Measurements from ENCODE around the gene MTSS2.

MTSS2 gene

DNA sequence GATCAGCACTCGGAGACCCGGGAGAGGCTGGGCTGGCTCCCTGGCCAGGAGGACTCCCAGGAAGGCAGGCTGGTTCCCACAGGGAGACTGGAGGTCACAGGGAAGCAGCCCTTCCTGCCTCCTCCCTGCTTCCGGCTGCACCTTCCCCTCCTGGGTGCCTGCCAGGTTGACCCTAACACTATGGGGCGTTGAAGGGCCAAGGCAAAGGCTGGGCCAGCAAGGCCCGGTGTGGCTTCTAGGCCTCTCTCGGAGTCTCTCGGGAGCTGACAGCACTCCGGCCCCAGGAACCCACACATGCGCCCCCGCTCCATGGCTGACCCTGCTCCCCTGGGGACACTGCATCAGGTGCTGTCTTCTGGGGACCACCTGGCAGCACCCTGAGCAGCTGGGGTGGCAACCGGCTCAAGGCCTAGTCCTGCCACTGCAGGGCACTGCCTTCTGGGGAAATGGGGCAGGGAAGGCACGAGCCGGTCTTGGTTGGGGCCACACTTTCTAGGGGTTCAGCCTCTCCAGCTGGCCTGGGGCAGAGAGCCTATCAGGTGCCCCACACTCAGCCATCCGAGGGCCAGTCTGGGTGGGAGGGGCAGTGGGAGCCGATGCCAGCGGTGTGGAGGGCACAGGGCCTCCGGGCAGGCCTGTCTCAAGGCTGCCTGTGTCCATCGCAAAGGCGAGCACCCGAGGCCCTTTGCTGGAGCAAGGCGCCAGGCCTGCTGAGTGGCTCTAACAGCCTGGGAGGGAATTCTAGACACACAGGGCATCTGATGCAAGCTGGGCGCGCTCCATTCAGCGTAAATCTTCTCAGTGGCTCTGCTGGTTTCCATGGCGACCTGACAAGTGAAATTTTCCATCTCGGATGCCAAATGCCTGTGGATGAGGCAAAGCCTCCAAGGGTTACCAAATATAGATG, 5.6 kb upstream of the MTSS2 start:
- Histone ChIP-seq H3K4me1 (ENCODE audit: low read length) (no peaks in the 10 kb centered on the region), H3K9ac (ENCODE audit: low read length) (no peak overlapping the region), H3K4me2 (ENCODE audit: low read length) (no peak overlapping the region), H3K4me3 (ENCODE audit: low read length) (no peak overlapping the region), H3K79me2 (ENCODE audit: low read length) (no peaks in the 10 kb centered on the region), H4K20me1 (ENCODE audit: insufficient read depth, low read length) (no peaks in the 10 kb centered on the region), H3K9me3 (ENCODE audit: insufficient read depth, low read length) (no peaks in the 10 kb centered on the region), H3K27me3 (ENCODE audit: low read depth, low read length) (no peaks in the 10 kb centered on the region), H3K27ac (ENCODE audit: low read length) (no peak overlapping the region), H3K36me3 (replicated peaks; ENCODE audit: low read depth, low read length) (no peaks in the 10 kb centered on the region), H2AFZ (ENCODE audit: low read depth, low read length) (no peak overlapping the region)
- no peak for TF ChIP-seq EZH2phosphoT487 (IDR thresholded peaks at IDR 0.05; ENCODE audit: low read depth)
- TF ChIP-seq CTCF (IDR thresholded peaks at IDR 0.05; ENCODE audit: low read depth, low read length), result no peak

GRCh38 chr16:70689970-70690891, 4.4 kb upstream of the MTSS2 start:
- Histone ChIP-seq H3K4me3 (ENCODE audit: low read length) (no peak overlapping the region), H3K27me3 (ENCODE audit: low read depth, low read length) (no peaks in the 10 kb centered on the region), H3K4me2 (ENCODE audit: low read length) (no peak overlapping the region), H3K4me1 (ENCODE audit: low read length) (no peaks in the 10 kb centered on the region), H3K27ac (ENCODE audit: low read length) (no peak overlapping the region), H2AFZ (ENCODE audit: low read depth, low read length) (no peak overlapping the region), H4K20me1 (ENCODE audit: insufficient read depth, low read length) (no peaks in the 10 kb centered on the region), H3K79me2 (ENCODE audit: low read length) (no peaks in the 10 kb centered on the region), H3K9ac (ENCODE audit: low read length) (no peak overlapping the region), H3K36me3 (replicated peaks; ENCODE audit: low read depth, low read length) (no peaks in the 10 kb centered on the region), H3K9me3 (ENCODE audit: insufficient read depth, low read length) (no peaks in the 10 kb centered on the region)
- TF ChIP-seq EZH2phosphoT487 (IDR thresholded peaks at IDR 0.05; ENCODE audit: low read depth) (no peak), CTCF (IDR thresholded peaks at IDR 0.05; ENCODE audit: low read depth, low read length) (no peak)

DNA sequence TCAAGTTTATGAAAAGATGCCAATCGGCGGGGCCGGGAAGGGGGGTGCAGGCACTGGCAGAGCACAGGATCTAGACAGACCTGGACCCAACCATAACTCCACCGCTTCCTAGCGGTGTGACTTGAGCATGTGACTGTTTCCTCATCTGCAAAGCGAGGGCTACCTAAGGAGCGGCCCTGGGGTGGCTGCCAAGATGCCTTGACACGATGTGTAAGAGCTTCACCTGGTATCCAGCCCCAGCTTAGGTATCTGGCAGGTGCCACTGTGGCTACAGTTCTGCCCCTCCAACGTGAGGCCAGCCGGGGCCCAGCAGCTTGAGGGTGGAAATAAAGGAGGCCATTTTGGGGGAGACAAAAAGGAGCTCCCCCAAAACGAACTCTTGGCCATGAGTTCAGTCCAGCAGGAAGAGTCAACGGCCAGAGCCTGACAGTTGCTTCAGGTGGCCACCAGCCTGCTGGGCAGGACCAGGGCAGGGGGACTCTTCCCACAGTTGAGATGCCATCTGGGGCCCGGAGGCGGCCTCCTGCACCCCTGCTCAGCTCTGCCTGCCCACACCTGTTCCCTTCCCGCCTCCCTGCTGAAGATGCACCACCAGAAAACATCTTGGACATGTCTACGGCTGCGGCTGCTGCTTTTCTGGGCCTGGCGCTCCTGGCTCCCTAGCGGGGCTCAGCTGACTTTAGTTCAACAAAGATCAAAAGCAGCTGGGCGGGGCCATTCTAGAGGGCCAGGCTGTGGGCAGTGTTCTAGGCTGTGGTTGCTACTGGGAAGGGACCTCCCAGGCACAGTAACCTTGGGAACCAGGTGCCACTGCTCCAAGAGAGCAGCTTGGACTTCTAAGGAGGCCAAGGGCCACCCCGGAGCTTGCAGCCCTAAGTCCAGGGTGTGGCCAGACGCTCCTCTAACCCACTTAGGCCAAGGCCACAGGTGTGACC, 3.4 kb upstream of the MTSS2 start:
- H3K9me3 ChIP-seq (ENCODE audit: insufficient read depth, low read length), result no peaks in the 10 kb centered on the region
- H3K4me3 ChIP-seq (ENCODE audit: low read length), result no peak overlapping the region
- no peaks in the 10 kb centered on the region for H3K4me1 ChIP-seq (ENCODE audit: low read length)
- no peaks in the 10 kb centered on the region for H3K79me2 ChIP-seq (ENCODE audit: low read length)
- no peak overlapping the region for H3K4me2 ChIP-seq (ENCODE audit: low read length)
- H3K36me3 ChIP-seq (replicated peaks; ENCODE audit: low read depth, low read length), result no peaks in the 10 kb centered on the region
- H3K27ac ChIP-seq (ENCODE audit: low read length), result no peak overlapping the region
- H3K27me3 ChIP-seq (ENCODE audit: low read depth, low read length), result no peaks in the 10 kb centered on the region
- no peak overlapping the region for H2AFZ ChIP-seq (ENCODE audit: low read depth, low read length)
- TF ChIP-seq EZH2phosphoT487 (IDR thresholded peaks at IDR 0.05; ENCODE audit: low read depth) (no peak), CTCF (IDR thresholded peaks at IDR 0.05; ENCODE audit: low read depth, low read length) (no peak)
- no peak overlapping the region for H3K9ac ChIP-seq (ENCODE audit: low read length)
- no peaks in the 10 kb centered on the region for H4K20me1 ChIP-seq (ENCODE audit: insufficient read depth, low read length)

All from OCI-LY3 (cell line).